A549 (cell line): ENCODE measurements around the gene DNAH17. TPM values are rescaled to one million over a fixed set of nuclear protein-coding genes. Genes with fewer than 3 reads are reported as not detected.

ENCODE experiments used
- ATAC-seq, 2 experiments: fragments of 200-7000 bp in 1 of 2; fragments of >200 bp in 1 of 2; cut with Nextera tagmentation in 1 of 2; cut with Tn5 transposase in 1 of 2; 3 replicates each; pipeline versions ENCODE4 v1.8.0 to v1.9.1; 2018 to 2020; ENCODE audit warnings: mild to moderate bottlenecking in 1 of 2, moderate library complexity in 1 of 2
- CTCF ChIA-PET: fragments of 300-600 bp; sonication (Branson Sonifier 250); formaldehyde crosslinking; extraction: SDS; loops from one replicate; lab custom pipeline; 2021; ENCODE audit warnings: antibody characterized with exemption, inconsistent platforms; lab: Yijun Ruan, JAX
- POLR2A ChIA-PET: fragments of 350-600 bp; formaldehyde crosslinking; extraction: SDS; loops from one replicate; lab custom pipeline; 2021; ENCODE audit warnings: antibody characterized with exemption, inconsistent platforms; lab: Yijun Ruan, JAX
- DNase-seq, 2 experiments: peaks; one replicate each; pipeline versions ENCODE4 v3.0.0 to v3.0.0-alpha.2; 2011 to 2016; ENCODE audit warnings: low read depth in 1 of 2, low spot score in 1 of 2
- FAIRE-seq: peaks from 2 replicates; lab custom pipeline; 2011; peaks lifted over from hg19 to GRCh38; lab: Jason Lieb, UNC
- H3K27ac ChIP-seq, 2 experiments: fragments of >200 bp; sonication (Bioruptor Twin); formaldehyde crosslinking; 3 replicates each; pipeline ENCODE4 v1.5.1; 2016 to 2017
- H3K4me1 ChIP-seq: fragments of >200 bp; sonication (Bioruptor Twin); formaldehyde crosslinking; 3 replicates; pipeline ENCODE4 v1.6.1; 2016
- H3K4me2 ChIP-seq: fragments of >200 bp; sonication (Bioruptor Twin); formaldehyde crosslinking; 3 replicates; pipeline ENCODE4 v1.6.1; 2016
- H3K4me3 ChIP-seq: fragments of >200 bp; sonication (Bioruptor Twin); formaldehyde crosslinking; 3 replicates; pipeline ENCODE4 v1.5.1; 2016
- H3K9me3 ChIP-seq: fragments of >200 bp; sonication (Bioruptor Twin); formaldehyde crosslinking; 3 replicates; pipeline ENCODE4 v1.6.1; 2016
- ATOH8 ChIP-seq: fragments of 250-450 bp; sonication (Bioruptor Pico); IDR thresholded peaks from 2 replicates; pipeline ENCODE4 v1.5.0; 2020; ENCODE audit warnings: low read depth, mild to moderate bottlenecking, moderate library complexity
- CEBPB ChIP-seq, 2 experiments: fragments of >200 bp in 1 of 2; sonication (Bioruptor Twin) in 1 of 2; formaldehyde crosslinking in 1 of 2; IDR thresholded peaks; 2 replicates each; pipeline ENCODE4 v1.6.1; 2012 to 2016
- FOSB ChIP-seq: fragments of 250-450 bp; sonication (Bioruptor Pico); IDR thresholded peaks from 2 replicates; pipeline ENCODE4 v1.5.0; 2020; ENCODE audit warnings: mild to moderate bottlenecking, moderate library complexity
- FOSL2 ChIP-seq, 2 experiments: fragments of 450-650 bp in 1 of 2; fragments of >200 bp in 1 of 2; sonication (Bioruptor Twin) in 1 of 2; formaldehyde crosslinking; IDR thresholded peaks; 2 replicates each; pipeline versions ENCODE4 v1.5.0 to v1.6.1; 2016 to 2020; ENCODE audit warnings: mild to moderate bottlenecking in 1 of 2, moderate library complexity in 1 of 2
- FOXS1 ChIP-seq: fragments of 250-450 bp; sonication (Bioruptor Pico); IDR thresholded peaks from 2 replicates; pipeline ENCODE4 v1.5.0; 2020; ENCODE audit warnings: mild to moderate bottlenecking, moderate library complexity
- HDAC2 ChIP-seq: fragments of 200-600 bp; sonication (generic); IDR thresholded peaks from 2 replicates; pipeline ENCODE4 v1.6.1; 2016
- HEYL ChIP-seq: fragments of 250-450 bp; sonication (Bioruptor Pico); IDR thresholded peaks from 2 replicates; pipeline ENCODE4 v1.8.0; 2021; ENCODE audit warnings: mild to moderate bottlenecking, moderate library complexity
- HOXB13 ChIP-seq: fragments of 250-450 bp; sonication (Bioruptor Pico); IDR thresholded peaks from 2 replicates; pipeline ENCODE4 v1.5.0; 2020; ENCODE audit warnings: low read depth, mild to moderate bottlenecking, moderate library complexity
- HOXB5 ChIP-seq: fragments of 250-450 bp; sonication (Bioruptor Pico); IDR thresholded peaks from 2 replicates; pipeline ENCODE4 v1.5.0; 2020; ENCODE audit warnings: mild to moderate bottlenecking, moderate library complexity
- KDM5A ChIP-seq: fragments of 200-600 bp; sonication (generic); IDR thresholded peaks from 2 replicates; pipeline ENCODE4 v1.6.1; 2016; ENCODE audit warnings: antibody characterized with exemption, mild to moderate bottlenecking
- PBX3 ChIP-seq: IDR thresholded peaks from 2 replicates; pipeline ENCODE4 v1.6.1; 2012
- PHF8 ChIP-seq: fragments of 200-600 bp; sonication (generic); IDR thresholded peaks from 2 replicates; pipeline ENCODE4 v1.6.1; 2016; ENCODE audit warnings: low read depth, mild to moderate bottlenecking, antibody characterized with exemption, moderate library complexity, borderline replicate concordance
- RAD21 ChIP-seq, 2 experiments: fragments of >200 bp in 1 of 2; sonication (Bioruptor Twin) in 1 of 2; formaldehyde crosslinking in 1 of 2; IDR thresholded peaks in 1 of 2; conservative IDR thresholded peaks in 1 of 2; 2 replicates in 1 of 2; 3 replicates in 1 of 2; pipeline ENCODE4 v1.6.1; 2012 to 2018; ENCODE audit warnings: inconsistent platforms in 1 of 2
- SREBF2 ChIP-seq: fragments of 450-650 bp; IDR thresholded peaks from 2 replicates; pipeline ENCODE4 v1.6.1; 2014; ENCODE audit warnings: mild to moderate bottlenecking, moderate library complexity
- TFCP2L1 ChIP-seq: fragments of 250-450 bp; sonication (Bioruptor Pico); IDR thresholded peaks from 2 replicates; pipeline ENCODE4 v1.5.0; 2021; ENCODE audit warnings: mild to moderate bottlenecking
- ZC3H11A ChIP-seq: fragments of 450-650 bp; IDR thresholded peaks from 2 replicates; pipeline ENCODE4 v1.6.1; 2014; ENCODE audit warnings: antibody characterized with exemption, mild to moderate bottlenecking
- ZSCAN20 ChIP-seq: fragments of 250-450 bp; sonication (Bioruptor Pico); IDR thresholded peaks from 2 replicates; pipeline ENCODE4 v1.8.0; 2022; ENCODE audit warnings: mild to moderate bottlenecking, moderate library complexity
- WGBS: methylation state at CpG from one replicate; pipeline ENCODE4 v1.1.6; 2017; ENCODE audit errors: missing lambda C conversion rate; 5-methylcytosine and 5-hydroxymethylcytosine counted together
- polyA plus RNA-seq, 4 experiments: library from polyadenylated mRNA; depleted of rRNA in 3 of 4; stranded (reverse); fragments of >200 nt; fragmentation: RNase III in 1 of 4; extraction: RNeasy Plus Mini Kit Qiagen cat#74134 plus additional on column Dnase treatment in 1 of 4; gene quantifications; 2 replicates in 3 of 4; 3 replicates in 1 of 4; pipeline ENCODE4 v1.2.3, GENCODE V29; 2011 to 2017
- TF ChIP-seq, protein P1 (sequence below): fragments of 150-350 bp; IDR thresholded peaks from 2 replicates; pipeline ENCODE4 v1.6.1; 2014; ENCODE audit warnings: low read depth, mild to moderate bottlenecking, low read length
- TF ChIP-seq, protein P2 (sequence below): fragments of 250-450 bp; sonication (Bioruptor Pico); IDR thresholded peaks from 2 replicates; pipeline ENCODE4 v1.5.0; 2021; ENCODE audit warnings: mild to moderate bottlenecking, moderate library complexity, borderline replicate concordance
- TF ChIP-seq, protein P3 (sequence below): fragments of >200 bp; sonication (Bioruptor Twin); formaldehyde crosslinking; IDR thresholded peaks from 3 replicates; pipeline ENCODE4 v1.5.1; 2016

Gene DNAH17
- polyA plus RNA-seq, 2 of the 4 experiments (the other 2 are of a cell fraction): 0.21 to 0.26 TPM

- H3K4me3 ChIP-seq: no peak overlapping the region
- no peak overlapping the region for H3K4me2 ChIP-seq
- 83% methylated on average over 26 of the region's 26 CpGs for WGBS
- no peak for TF ChIP-seq ZSCAN20
- TF ChIP-seq ZC3H11A: no peak
- TF ChIP-seq HDAC2: no peak
- TF ChIP-seq KDM5A: no peak
- TF ChIP-seq, protein P1, sequence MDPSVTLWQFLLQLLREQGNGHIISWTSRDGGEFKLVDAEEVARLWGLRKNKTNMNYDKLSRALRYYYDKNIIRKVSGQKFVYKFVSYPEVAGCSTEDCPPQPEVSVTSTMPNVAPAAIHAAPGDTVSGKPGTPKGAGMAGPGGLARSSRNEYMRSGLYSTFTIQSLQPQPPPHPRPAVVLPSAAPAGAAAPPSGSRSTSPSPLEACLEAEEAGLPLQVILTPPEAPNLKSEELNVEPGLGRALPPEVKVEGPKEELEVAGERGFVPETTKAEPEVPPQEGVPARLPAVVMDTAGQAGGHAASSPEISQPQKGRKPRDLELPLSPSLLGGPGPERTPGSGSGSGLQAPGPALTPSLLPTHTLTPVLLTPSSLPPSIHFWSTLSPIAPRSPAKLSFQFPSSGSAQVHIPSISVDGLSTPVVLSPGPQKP: no peak
- H3K4me1 ChIP-seq: no peaks in the 10 kb centered on the region
- no peak for ATAC-seq
- CTCF ChIA-PET: interaction anchor here (0.6 kb wide), 1 partner anchor 320 kb away, joined by 3 read pairs; no protein-coding TSS in a partner anchor
- H3K9me3 ChIP-seq: peaks cover 12% of the 10 kb centered on the region; the same call in 2 of the 3 replicates
- H3K27ac ChIP-seq: 0 out of 6 replicates have a peak overlapping the region, but pooled peaks of 1 of the 2 experiments have one; percentile 26
- FAIRE-seq: no peak
- POLR2A ChIA-PET: no interaction called here
- DNase-seq: no peak
Observed at GRCh38 chr17:78622491-78623265, 45.5 kb upstream of the DNAH17 start.

GRCh38 chr17:78621720-78622490, 44.7 kb upstream of the DNAH17 start:
- DNase-seq (no peak), ATAC-seq (no peak), FAIRE-seq (no peak)
- no peak overlapping the region for H3K4me2 ChIP-seq
- CTCF ChIA-PET: interaction anchor here (1.0 kb wide), 1 partner anchor 86 kb away, joined by 3 read pairs; no protein-coding TSS in a partner anchor
- WGBS: 88% methylated on average over 26 of the region's 26 CpGs
- no peak for TF ChIP-seq CEBPB (IDR thresholded peaks at IDR 0.05)
- TF ChIP-seq ATOH8 (CRISPR knock-in tag): no peak
- TF ChIP-seq, protein P2, sequence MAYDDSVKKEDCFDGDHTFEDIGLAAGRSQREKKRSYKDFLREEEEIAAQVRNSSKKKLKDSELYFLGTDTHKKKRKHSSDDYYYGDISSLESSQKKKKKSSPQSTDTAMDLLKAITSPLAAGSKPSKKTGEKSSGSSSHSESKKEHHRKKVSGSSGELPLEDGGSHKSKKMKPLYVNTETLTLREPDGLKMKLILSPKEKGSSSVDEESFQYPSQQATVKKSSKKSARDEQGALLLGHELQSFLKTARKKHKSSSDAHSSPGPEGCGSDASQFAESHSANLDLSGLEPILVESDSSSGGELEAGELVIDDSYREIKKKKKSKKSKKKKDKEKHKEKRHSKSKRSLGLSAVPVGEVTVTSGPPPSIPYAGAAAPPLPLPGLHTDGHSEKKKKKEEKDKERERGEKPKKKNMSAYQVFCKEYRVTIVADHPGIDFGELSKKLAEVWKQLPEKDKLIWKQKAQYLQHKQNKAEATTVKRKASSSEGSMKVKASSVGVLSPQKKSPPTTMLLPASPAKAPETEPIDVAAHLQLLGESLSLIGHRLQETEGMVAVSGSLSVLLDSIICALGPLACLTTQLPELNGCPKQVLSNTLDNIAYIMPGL (CRISPR knock-in tag): no peak
- TF ChIP-seq, all 56 proteins: peak for 0
- POLR2A ChIA-PET: no interaction called here
- Histone ChIP-seq H3K27ac (peak overlapping the region in 1 of 2 experiments; percentile 48; a peak in 2 of 6 replicates), H3K4me1 (no peaks in the 10 kb centered on the region), H3K4me3 (no peak overlapping the region), H3K9me3 (peaks cover 12% of the 10 kb centered on the region; the same call in 2 of the 3 replicates)

DNA sequence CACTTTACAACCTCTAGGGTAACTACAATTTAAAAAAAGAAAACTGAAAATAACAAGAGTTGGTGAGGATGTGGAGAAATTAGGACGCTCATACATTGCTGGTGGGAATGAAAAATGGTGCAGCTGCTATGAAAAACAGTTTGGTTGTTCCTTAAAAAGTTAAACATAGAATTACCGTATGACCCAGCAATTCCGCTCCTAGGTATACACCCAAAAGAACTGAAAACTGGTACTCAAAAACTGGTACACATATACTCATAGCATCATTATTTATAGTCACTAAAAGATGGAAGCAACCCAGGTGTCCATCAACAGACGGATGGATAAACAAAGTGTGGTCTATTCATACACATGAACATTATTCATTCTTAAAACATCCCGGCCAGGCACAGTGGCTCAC, 42.9 kb upstream of the DNAH17 start:
- CTCF ChIA-PET: no interaction called here
- 58% methylated on average over 5 of the region's 5 CpGs for WGBS
- Histone ChIP-seq H3K27ac (no peak overlapping the region), H3K4me2 (no peak overlapping the region), H3K4me1 (no peaks in the 10 kb centered on the region), H3K4me3 (no peak overlapping the region), H3K9me3 (peaks cover 12% of the 10 kb centered on the region; the same call in 2 of the 3 replicates)
- no peak for DNase-seq
- POLR2A ChIA-PET: no interaction called here
- no peak for ATAC-seq
- TF ChIP-seq, protein P1: no peak
- TF ChIP-seq HOXB5 (CRISPR knock-in tag) (no peak), SREBF2 (no peak), RAD21 (conservative IDR thresholded peaks at IDR 0.05 in 1 of 2, IDR thresholded peaks at IDR 0.05 in 1 of 2) (no peak), PHF8 (no peak), FOXS1 (no peak), HEYL (CRISPR knock-in tag) (no peak), PBX3 (no peak), FOSL2 (IDR thresholded peaks at IDR 0.05) (no peak), FOSL2 (CRISPR knock-in tag; IDR thresholded peaks at IDR 0.05) (no peak), ZC3H11A (no peak), HOXB13 (CRISPR knock-in tag) (no peak), KDM5A (no peak), TFCP2L1 (CRISPR knock-in tag) (no peak), FOSB (no peak)
- TF ChIP-seq, protein P3, sequence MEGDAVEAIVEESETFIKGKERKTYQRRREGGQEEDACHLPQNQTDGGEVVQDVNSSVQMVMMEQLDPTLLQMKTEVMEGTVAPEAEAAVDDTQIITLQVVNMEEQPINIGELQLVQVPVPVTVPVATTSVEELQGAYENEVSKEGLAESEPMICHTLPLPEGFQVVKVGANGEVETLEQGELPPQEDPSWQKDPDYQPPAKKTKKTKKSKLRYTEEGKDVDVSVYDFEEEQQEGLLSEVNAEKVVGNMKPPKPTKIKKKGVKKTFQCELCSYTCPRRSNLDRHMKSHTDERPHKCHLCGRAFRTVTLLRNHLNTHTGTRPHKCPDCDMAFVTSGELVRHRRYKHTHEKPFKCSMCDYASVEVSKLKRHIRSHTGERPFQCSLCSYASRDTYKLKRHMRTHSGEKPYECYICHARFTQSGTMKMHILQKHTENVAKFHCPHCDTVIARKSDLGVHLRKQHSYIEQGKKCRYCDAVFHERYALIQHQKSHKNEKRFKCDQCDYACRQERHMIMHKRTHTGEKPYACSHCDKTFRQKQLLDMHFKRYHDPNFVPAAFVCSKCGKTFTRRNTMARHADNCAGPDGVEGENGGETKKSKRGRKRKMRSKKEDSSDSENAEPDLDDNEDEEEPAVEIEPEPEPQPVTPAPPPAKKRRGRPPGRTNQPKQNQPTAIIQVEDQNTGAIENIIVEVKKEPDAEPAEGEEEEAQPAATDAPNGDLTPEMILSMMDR: no peak
- FAIRE-seq: peak; percentile 65
